H9 (cell line): ENCODE measurements around the gene SBNO1. TPM values are rescaled to one million over a fixed set of nuclear protein-coding genes. Genes with fewer than 3 reads are reported as not detected.
A peak's percentile ranks its signal among the peaks of the same experiment; 100 is the strongest.

Source experiments
- DNase-seq: peaks from one replicate; pipeline ENCODE4 v3.0.0-alpha.2; 2017
- H2AFZ ChIP-seq: one replicate; pipeline ENCODE4 v1.6.1; 2013; ENCODE audit warnings: mild to moderate bottlenecking, low read length, control low read depth, moderate library complexity
- H2AK5ac ChIP-seq: 2 replicates; pipeline ENCODE4 v1.6.1; 2013; ENCODE audit warnings: low read length, control low read depth, mixed read lengths; ENCODE audit not compliant: insufficient read length
- H2BK120ac ChIP-seq: one replicate; pipeline ENCODE4 v1.6.1; 2013; ENCODE audit warnings: low read depth, mild to moderate bottlenecking, low read length, control low read depth, inconsistent platforms; ENCODE audit not compliant: poor library complexity, severe bottlenecking
- H2BK12ac ChIP-seq: 2 replicates; pipeline ENCODE4 v1.6.1; 2013; ENCODE audit warnings: low read length, control low read depth, mixed read lengths, low read depth; ENCODE audit not compliant: insufficient read length
- H2BK15ac ChIP-seq: 2 replicates; pipeline ENCODE4 v1.6.1; 2013; ENCODE audit warnings: low read depth, low read length, control low read depth
- H2BK20ac ChIP-seq: one replicate; pipeline ENCODE4 v1.6.1; 2013; ENCODE audit warnings: low read depth, mild to moderate bottlenecking, low read length, control low read depth, inconsistent platforms; ENCODE audit not compliant: poor library complexity, severe bottlenecking
- H2BK5ac ChIP-seq: 2 replicates; pipeline ENCODE4 v1.6.1; 2013; ENCODE audit warnings: low read length, control low read depth, mixed read lengths; ENCODE audit not compliant: insufficient read length
- H3K14ac ChIP-seq: 2 replicates; pipeline ENCODE4 v1.6.1; 2013; ENCODE audit warnings: low read length, control low read depth; ENCODE audit not compliant: insufficient read depth
- H3K18ac ChIP-seq: 2 replicates; pipeline ENCODE4 v1.6.1; 2013; ENCODE audit warnings: low read depth, mild to moderate bottlenecking, mixed read lengths, low read length, control low read depth; ENCODE audit not compliant: insufficient read length
- H3K23ac ChIP-seq: 2 replicates; pipeline ENCODE4 v1.6.1; 2013; ENCODE audit warnings: low read length, control low read depth, mixed read lengths, low read depth; ENCODE audit not compliant: insufficient read length
- H3K23me2 ChIP-seq: 2 replicates; pipeline ENCODE4 v1.6.1; 2013; ENCODE audit warnings: low read depth, mild to moderate bottlenecking, mixed read lengths, low read length, control low read depth; ENCODE audit not compliant: insufficient read length, poor library complexity, severe bottlenecking
- H3K27ac ChIP-seq: 2 replicates; pipeline ENCODE4 v1.5.1; 2013; ENCODE audit warnings: low read length, control low read depth, mixed read lengths, low read depth; ENCODE audit not compliant: insufficient read length
- H3K27me3 ChIP-seq: 2 replicates; pipeline ENCODE4 v1.6.1; 2013; ENCODE audit warnings: low read length, control low read depth, inconsistent platforms; ENCODE audit not compliant: insufficient read depth
- H3K4ac ChIP-seq: 2 replicates; pipeline ENCODE4 v1.6.1; 2013; ENCODE audit warnings: low read depth, mild to moderate bottlenecking, control low read depth, inconsistent platforms, low read length, moderate library complexity
- H3K4me1 ChIP-seq: 2 replicates; pipeline ENCODE4 v1.6.1; 2013; ENCODE audit warnings: low read length, control low read depth, inconsistent platforms; ENCODE audit not compliant: insufficient read depth
- H3K4me2 ChIP-seq: 2 replicates; pipeline ENCODE4 v1.6.1; 2013; ENCODE audit warnings: low read length, control low read depth, mixed read lengths; ENCODE audit not compliant: insufficient read length, insufficient read depth
- H3K56ac ChIP-seq: 2 replicates; pipeline ENCODE4 v1.6.1; 2013; ENCODE audit warnings: low read depth, mild to moderate bottlenecking, mixed read lengths, low read length, control low read depth; ENCODE audit not compliant: insufficient read length
- H3K79me1 ChIP-seq: 2 replicates; pipeline ENCODE4 v1.6.1; 2013; ENCODE audit warnings: low read depth, mild to moderate bottlenecking, moderate library complexity, low read length, control low read depth, inconsistent platforms; ENCODE audit not compliant: insufficient read depth, poor library complexity, severe bottlenecking
- H3K79me2 ChIP-seq: 2 replicates; pipeline ENCODE4 v1.6.1; 2013; ENCODE audit warnings: low read length, control low read depth, inconsistent platforms; ENCODE audit not compliant: insufficient read depth
- H3K9ac ChIP-seq: 2 replicates; pipeline ENCODE4 v1.6.1; 2013; ENCODE audit warnings: low read length, control low read depth, mixed read lengths; ENCODE audit not compliant: insufficient read length; ENCODE audit errors: extremely low read depth
- H3K9me3 ChIP-seq: one replicate; pipeline ENCODE4 v1.6.1; 2013; ENCODE audit warnings: low read depth, low read length, inconsistent platforms; ENCODE audit not compliant: control insufficient read depth
- H3T11ph ChIP-seq: one replicate; pipeline ENCODE4 v1.6.1; 2013; ENCODE audit warnings: mild to moderate bottlenecking, low read length, control low read depth, inconsistent platforms
- H4K20me1 ChIP-seq: one replicate; pipeline ENCODE4 v1.6.1; 2013; ENCODE audit not compliant: control insufficient read depth, insufficient read length, insufficient read depth
- H4K5ac ChIP-seq: 2 replicates; pipeline ENCODE4 v1.6.1; 2013; ENCODE audit warnings: low read depth, mild to moderate bottlenecking, mixed read lengths, low read length, control low read depth; ENCODE audit not compliant: insufficient read length
- H4K8ac ChIP-seq: replicated peaks from 2 replicates; pipeline ENCODE4 v1.6.1; 2013; ENCODE audit warnings: low read length, control low read depth, mixed read lengths, low read depth; ENCODE audit not compliant: insufficient read length
- H4K91ac ChIP-seq: 2 replicates; pipeline ENCODE4 v1.6.1; 2013; ENCODE audit warnings: low read depth, mild to moderate bottlenecking, moderate library complexity, mixed read lengths, low read length, control low read depth; ENCODE audit not compliant: insufficient read length
- H3K27ac Mint-ChIP-seq, 3 experiments: 2 replicates in 2 of 3; 3 replicates in 1 of 3; pipeline ENCODE4 v1.8.0; 2020 to 2021; ENCODE audit warnings: mixed read lengths in 3 of 3, mild to moderate bottlenecking in 1 of 3, moderate library complexity in 1 of 3
- H3K27me3 Mint-ChIP-seq: 2 replicates; pipeline ENCODE4 v1.8.0; 2021; ENCODE audit warnings: low read depth, mild to moderate bottlenecking, moderate library complexity, mixed read lengths
- H3K36me3 Mint-ChIP-seq, 3 experiments: 2 replicates in 2 of 3; 3 replicates in 1 of 3; pipeline ENCODE4 v1.8.0; 2020 to 2021; ENCODE audit warnings: low read depth in 3 of 3, mixed read lengths in 3 of 3; ENCODE audit not compliant: insufficient read depth in 1 of 3
- H3K4me1 Mint-ChIP-seq, 2 experiments: 2 replicates each; pipeline ENCODE4 v1.8.0; 2020; ENCODE audit warnings: mixed read lengths in 2 of 2
- H3K4me3 Mint-ChIP-seq, 2 experiments: 2 replicates in 1 of 2; 3 replicates in 1 of 2; pipeline ENCODE4 v1.8.0; 2020 to 2021; ENCODE audit warnings: mild to moderate bottlenecking in 2 of 2, mixed read lengths in 2 of 2, moderate library complexity in 1 of 2
- H3K9me3 Mint-ChIP-seq, 2 experiments: 2 replicates in 1 of 2; 3 replicates in 1 of 2; pipeline ENCODE4 v1.8.0; 2020; ENCODE audit warnings: mild to moderate bottlenecking in 2 of 2, mixed read lengths in 2 of 2, moderate library complexity in 1 of 2
- CTCF ChIP-seq: fragments of 200-600 bp; sonication (generic); conservative IDR thresholded peaks from 3 replicates; pipeline ENCODE4 v1.8.0; 2021; ENCODE audit warnings: antibody characterized with exemption, mild to moderate bottlenecking
- WGBS: extraction: QIAGEN DNeasy Blood & Tissue Kit; methylation state at CpG from one replicate; pipeline ENCODE4 v1.1.7; 2013; ENCODE audit warnings: missing lambda C conversion rate, low lambda C conversion rate, mixed read lengths; ENCODE audit not compliant: insufficient read length; ENCODE audit errors: extremely low coverage; 5-methylcytosine and 5-hydroxymethylcytosine counted together
- total RNA-seq: library from RNA; stranded (reverse); gene quantifications from 2 replicates; pipeline ENCODE4 v1.2.1, GENCODE V29; 2021

Gene SBNO1
- total RNA-seq, 1 experiment from 2014 or later, result 47.5 TPM

GRCh38 chr12:123365025-123365917, 624 bp upstream of the SBNO1 start:
- H3K4me2 ChIP-seq, result peak overlapping the region; percentile 76
- DNase-seq, result peak; percentile 100
- peaks cover 7% of the 10 kb centered on the region for H3K27me3 Mint-ChIP-seq
- H4K8ac ChIP-seq, result no peak overlapping the region
- no peak overlapping the region for H2BK120ac ChIP-seq
- H3K4me3 Mint-ChIP-seq, result peak overlapping the region; percentile 89 to 93
- H4K20me1 ChIP-seq, result no peaks in the 10 kb centered on the region
- no peak overlapping the region for H3K4ac ChIP-seq
- H2BK15ac ChIP-seq, result no peak overlapping the region
- H2BK12ac ChIP-seq, result no peak overlapping the region
- peaks cover 5% of the 10 kb centered on the region for H3K79me1 ChIP-seq
- H2AFZ ChIP-seq, result no peak overlapping the region
- H3K56ac ChIP-seq, result no peak overlapping the region
- no CpG with 5 or more reads among the region's 61 CpGs for WGBS
- H2BK20ac ChIP-seq, result no peak overlapping the region
- H4K5ac ChIP-seq, result no peak overlapping the region
- peak overlapping the region; percentile 66 for H3K27ac ChIP-seq
- no peaks in the 10 kb centered on the region for H3K27me3 ChIP-seq
- H4K91ac ChIP-seq, result no peak overlapping the region
- no peaks in the 10 kb centered on the region for H3K4me1 ChIP-seq
- no peaks in the 10 kb centered on the region for H3K9me3 ChIP-seq
- H3K36me3 Mint-ChIP-seq, result no peaks in the 10 kb centered on the region
- peak overlapping the region; percentile 90 to 96 (median 95) for H3K27ac Mint-ChIP-seq
- peaks cover 35% of the 10 kb centered on the region; the same call in 1 of the 2 replicates for H3K79me2 ChIP-seq
- peak overlapping the region; percentile 98; the same call in 1 of the 2 replicates for H3K14ac ChIP-seq
- peak overlapping the region; percentile 99 for H3K18ac ChIP-seq
- H3K23me2 ChIP-seq, result peaks cover 10% of the 10 kb centered on the region
- no peaks in the 10 kb centered on the region; a peak in 1 of 5 replicates for H3K9me3 Mint-ChIP-seq
- no peak overlapping the region for H3K23ac ChIP-seq
- H2BK5ac ChIP-seq, result no peak overlapping the region
- H2AK5ac ChIP-seq, result no peak overlapping the region
- peaks cover 6 to 13% of the 10 kb centered on the region in 2 experiments for H3K4me1 Mint-ChIP-seq
- H3T11ph ChIP-seq, result no peak overlapping the region
- peak overlapping the region; percentile 85 for H3K9ac ChIP-seq
- TF ChIP-seq CTCF, result peak; percentile 79
